Esophagus muscularis mucosa (tissue), 4 donors: ENCODE results near the gene FAM76A. TPM values are rescaled to one million over a fixed set of nuclear protein-coding genes. Genes with fewer than 3 reads are reported as not detected.
"Not testable (repeated sequence)": the region's sequence is repeated elsewhere in the genome, so short reads cannot be mapped to it uniquely, and the experiment has no call there.

ENCODE experiments used
- DNase-seq: peaks from one replicate; pipeline ENCODE4 v3.0.0-alpha.2; 2017; ENCODE audit errors: extremely low spot score
- H3K27ac ChIP-seq, 4 donors: fragments of 200-600 bp; sonication (generic); replicated peaks in 1 of 4; 1 replicate in 3 of 4; 2 replicates in 1 of 4; pipeline ENCODE4 v1.5.1; 2016 to 2019; ENCODE audit warnings: mild to moderate bottlenecking in 1 of 4
- H3K27me3 ChIP-seq, 4 donors: fragments of 200-600 bp; sonication (generic); one replicate each; pipeline versions ENCODE4 v1.5.1 to v1.6.0; 2016 to 2019
- H3K36me3 ChIP-seq, 4 donors: fragments of 200-600 bp; sonication (generic); one replicate each; pipeline ENCODE4 v1.5.1; 2016 to 2019
- H3K4me1 ChIP-seq, 4 donors: fragments of 200-600 bp; sonication (generic); one replicate each; pipeline ENCODE4 v1.5.1; 2016 to 2019
- H3K4me3 ChIP-seq, 4 donors: fragments of 200-600 bp; sonication (generic); 1 replicate in 2 of 4; 2 replicates in 2 of 4; pipeline ENCODE4 v1.5.1; 2016 to 2019; ENCODE audit warnings: mild to moderate bottlenecking in 4 of 4, moderate library complexity in 1 of 4
- H3K9me3 ChIP-seq, 4 donors: fragments of 200-600 bp; sonication (generic); 1 replicate in 3 of 4; 2 replicates in 1 of 4; pipeline ENCODE4 v1.5.1; 2016 to 2019
- EP300 ChIP-seq: sonication (generic); formaldehyde crosslinking; IDR thresholded peaks from one replicate; pipeline ENCODE4 v1.6.1; 2017; ENCODE audit warnings: antibody characterized with exemption
- POLR2A ChIP-seq: fragments of 450-650 bp; IDR thresholded peaks from one replicate; pipeline ENCODE4 v1.6.1; 2017; ENCODE audit warnings: antibody characterized with exemption, moderate library complexity, mild to moderate bottlenecking, low read depth
- POLR2AphosphoS5 ChIP-seq, 2 donors: sonication (generic); formaldehyde crosslinking; IDR thresholded peaks; one replicate each; pipeline ENCODE4 v1.6.1; 2017; ENCODE audit warnings: antibody characterized with exemption in 2 of 2
- WGBS: methylation state at CpG from one replicate; pipeline ENCODE4 v1.1.5; 2018; 5-methylcytosine and 5-hydroxymethylcytosine counted together
- intact Hi-C: fragments of 100-400 bp; cut with DNase I; formaldehyde crosslinking; loops from one replicate; pipeline ENCODE4 v1.15.1; 2023
- total RNA-seq, 4 donors: library from RNA; depleted of rRNA; stranded (reverse); fragments of >200 nt; gene quantifications; one replicate each; pipeline versions ENCODE4 v1.1.0 to v1.2.1, GENCODE V29; 2016
- TF ChIP-seq, protein P1 (sequence below), 3 experiments: fragments of 200-600 bp in 2 of 3; fragments of 450-650 bp in 1 of 3; sonication (generic) in 2 of 3; IDR thresholded peaks; one replicate each; pipeline ENCODE4 v1.5.1; 2017 to 2019; ENCODE audit warnings: antibody characterized with exemption in 3 of 3, mild to moderate bottlenecking in 2 of 3, moderate library complexity in 1 of 3

Gene FAM76A
- total RNA-seq, 4 donors from 2014 or later = 15.6 to 17.4 (median 16.6) TPM

DNA sequence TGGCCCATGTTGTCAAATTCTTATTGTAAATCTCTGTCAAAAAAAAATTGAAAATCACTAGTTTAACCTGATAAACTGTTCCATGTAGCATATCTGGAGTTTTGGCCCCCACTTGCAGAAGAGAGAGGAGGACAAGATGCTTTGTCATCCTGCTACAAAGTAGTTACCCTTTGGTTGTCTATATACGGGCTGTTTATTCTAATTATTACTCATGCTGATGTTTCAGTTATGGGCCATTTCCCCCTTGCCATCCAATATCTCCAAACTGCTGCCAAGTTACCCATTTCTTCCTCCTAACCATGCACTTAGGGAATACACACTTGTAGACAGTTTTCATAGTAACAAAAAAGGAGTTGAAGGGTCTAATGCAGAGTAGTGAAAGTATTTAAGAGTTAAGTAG lies 69.8 kb downstream of the FAM76A start:
- peaks cover 26 to 96% (median 87%) of the 10 kb centered on the region in 4 donors for H3K36me3 ChIP-seq
- 53% methylated on average over 1 of the region's 1 CpG for WGBS
- intact Hi-C loops = no loop called here
- no peaks in the 10 kb centered on the region for H3K4me1 ChIP-seq
- H3K27me3 ChIP-seq = no peaks in the 10 kb centered on the region
- no peak for DNase-seq
- TF ChIP-seq, protein P1, sequence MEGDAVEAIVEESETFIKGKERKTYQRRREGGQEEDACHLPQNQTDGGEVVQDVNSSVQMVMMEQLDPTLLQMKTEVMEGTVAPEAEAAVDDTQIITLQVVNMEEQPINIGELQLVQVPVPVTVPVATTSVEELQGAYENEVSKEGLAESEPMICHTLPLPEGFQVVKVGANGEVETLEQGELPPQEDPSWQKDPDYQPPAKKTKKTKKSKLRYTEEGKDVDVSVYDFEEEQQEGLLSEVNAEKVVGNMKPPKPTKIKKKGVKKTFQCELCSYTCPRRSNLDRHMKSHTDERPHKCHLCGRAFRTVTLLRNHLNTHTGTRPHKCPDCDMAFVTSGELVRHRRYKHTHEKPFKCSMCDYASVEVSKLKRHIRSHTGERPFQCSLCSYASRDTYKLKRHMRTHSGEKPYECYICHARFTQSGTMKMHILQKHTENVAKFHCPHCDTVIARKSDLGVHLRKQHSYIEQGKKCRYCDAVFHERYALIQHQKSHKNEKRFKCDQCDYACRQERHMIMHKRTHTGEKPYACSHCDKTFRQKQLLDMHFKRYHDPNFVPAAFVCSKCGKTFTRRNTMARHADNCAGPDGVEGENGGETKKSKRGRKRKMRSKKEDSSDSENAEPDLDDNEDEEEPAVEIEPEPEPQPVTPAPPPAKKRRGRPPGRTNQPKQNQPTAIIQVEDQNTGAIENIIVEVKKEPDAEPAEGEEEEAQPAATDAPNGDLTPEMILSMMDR (IDR thresholded peaks at IDR 0.05) = no peak
- TF ChIP-seq POLR2AphosphoS5 (IDR thresholded peaks at IDR 0.05) (no peak), POLR2A (no peak), EP300 (no peak)
- no peak overlapping the region for H3K27ac ChIP-seq
- H3K4me3 ChIP-seq = no peak overlapping the region
- H3K9me3 ChIP-seq = no peaks in the 10 kb centered on the region

DNA sequence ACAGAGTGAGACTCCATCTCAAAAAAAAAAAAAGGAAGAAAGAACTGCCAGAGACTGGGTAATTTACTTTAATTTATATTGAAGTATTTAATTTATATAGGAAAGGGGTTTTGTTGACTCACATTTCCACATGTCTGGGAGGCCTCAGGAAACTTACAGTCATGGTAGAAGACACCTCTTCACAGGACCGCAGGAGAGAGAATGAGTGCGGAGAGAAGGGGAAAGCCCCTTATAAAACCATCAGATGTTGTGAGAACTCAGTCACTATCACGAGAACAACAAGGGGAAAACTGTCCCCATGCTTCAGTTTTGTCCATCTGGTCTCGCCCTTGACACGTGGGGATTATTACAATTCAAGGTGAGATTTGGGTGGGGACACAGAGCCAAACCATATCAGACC lies 79.0 kb downstream of the FAM76A start:
- WGBS = 93% methylated on average over 5 of the region's 5 CpGs
- Histone ChIP-seq H3K9me3 (no peaks in the 10 kb centered on the region), H3K27me3 (no peaks in the 10 kb centered on the region), H3K27ac (no peak overlapping the region), H3K4me3 (no peak overlapping the region), H3K4me1 (no peaks in the 10 kb centered on the region), H3K36me3 (peaks cover 25 to 79% (median 69%) of the 10 kb centered on the region in 4 donors)
- TF ChIP-seq POLR2A = no peak
- TF ChIP-seq POLR2AphosphoS5 (IDR thresholded peaks at IDR 0.05) = no peak
- TF ChIP-seq EP300 = no peak
- TF ChIP-seq, protein P1 (IDR thresholded peaks at IDR 0.05) = no peak
- no peak for DNase-seq
- intact Hi-C loops = no loop called here

DNA sequence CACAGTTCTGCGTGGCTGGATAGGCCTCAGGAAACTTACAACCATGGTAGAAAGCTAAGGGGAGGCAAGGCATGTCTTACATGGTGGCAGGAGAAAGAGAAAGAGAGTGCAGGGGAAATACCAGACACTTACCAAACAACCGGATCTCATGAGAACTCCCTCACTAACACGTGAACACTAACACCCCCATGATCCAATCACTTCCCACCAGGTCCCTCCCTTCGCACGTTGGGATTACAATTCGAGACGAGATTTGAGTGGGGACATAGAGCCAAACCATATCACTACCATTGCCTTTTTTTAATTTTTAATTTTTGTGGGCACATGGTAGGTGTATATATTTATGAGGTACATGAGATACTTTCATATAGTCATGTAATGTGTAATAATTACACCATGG lies 81.0 kb downstream of the FAM76A start:
- H3K9me3 ChIP-seq = no peaks in the 10 kb centered on the region
- peaks cover 16 to 75% (median 57%) of the 10 kb centered on the region in 4 donors for H3K36me3 ChIP-seq
- intact Hi-C loops = no loop called here
- H3K27me3 ChIP-seq = no peaks in the 10 kb centered on the region
- TF ChIP-seq POLR2AphosphoS5 (IDR thresholded peaks at IDR 0.05) (no peak), EP300 (no peak), POLR2A (no peak)
- TF ChIP-seq, protein P1 (IDR thresholded peaks at IDR 0.05) = no peak
- no peak overlapping the region for H3K4me3 ChIP-seq
- WGBS = 93% methylated on average over 7 of the region's 7 CpGs
- H3K4me1 ChIP-seq = no peaks in the 10 kb centered on the region
- no peak overlapping the region for H3K27ac ChIP-seq
- no peak for DNase-seq

- WGBS = 75% methylated on average over 2 of the region's 2 CpGs
- no peaks in the 10 kb centered on the region for H3K27me3 ChIP-seq
- no peaks in the 10 kb centered on the region for H3K4me1 ChIP-seq
These were observed 81.6 kb downstream of the FAM76A start for GRCh38 chr1:27807385-27807784.

GRCh38 chr1:27808131-27808530 lies 82.4 kb downstream of the FAM76A start:
- H3K4me3 ChIP-seq, H3K4me1 ChIP-seq, DNase-seq, intact Hi-C loops, H3K27ac ChIP-seq, H3K9me3 ChIP-seq, H3K27me3 ChIP-seq: not testable (repeated sequence)
- WGBS = 98% methylated on average over 3 of the region's 3 CpGs
- H3K36me3 ChIP-seq = peaks cover 10 to 75% (median 60%) of the 10 kb centered on the region in 4 donors

More at GRCh38 chr1:27807385-27807784, 81.6 kb downstream of the FAM76A start:
- no peak overlapping the region for H3K4me3 ChIP-seq
- TF ChIP-seq POLR2A (no peak), EP300 (no peak), POLR2AphosphoS5 (IDR thresholded peaks at IDR 0.05) (no peak)
- TF ChIP-seq, protein P1 (IDR thresholded peaks at IDR 0.05) = no peak
- H3K36me3 ChIP-seq = peaks cover 12 to 75% (median 58%) of the 10 kb centered on the region in 4 donors
- intact Hi-C loops = no loop called here
- H3K27ac ChIP-seq = no peak overlapping the region
- no peaks in the 10 kb centered on the region for H3K9me3 ChIP-seq
- no peak for DNase-seq
